Measurements from ENCODE around the gene SEMA3E.

DNA sequence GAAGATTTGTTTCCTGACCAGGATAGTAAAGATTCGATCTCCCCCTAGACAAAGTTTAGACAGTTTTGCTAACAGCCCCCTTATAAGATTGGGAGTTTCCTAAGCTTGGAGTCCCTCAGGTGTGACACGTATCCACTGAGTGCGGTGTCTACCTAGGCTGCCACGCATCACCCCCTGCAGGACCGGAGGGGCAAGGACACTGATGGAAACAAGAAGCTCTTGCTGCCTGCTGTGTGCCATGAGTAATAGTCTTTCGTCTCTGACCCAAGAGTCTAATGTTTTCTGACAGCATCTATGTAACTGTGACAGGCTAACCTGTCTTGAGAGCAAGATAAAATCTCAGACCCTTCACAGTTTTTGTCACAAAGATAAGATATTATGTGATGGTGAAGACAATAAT lies 173.5 kb downstream of the SEMA3E start:
- TF ChIP-seq SIX5 (IDR thresholded peaks at IDR 0.05; ENCODE audit: low read depth, low read length, severe bottlenecking), result no peak
- no peak for TF ChIP-seq EZH2 (IDR thresholded peaks at IDR 0.05; ENCODE audit: borderline replicate concordance, control insufficient read depth, low read depth, low read length)
- TF ChIP-seq, protein P1, sequence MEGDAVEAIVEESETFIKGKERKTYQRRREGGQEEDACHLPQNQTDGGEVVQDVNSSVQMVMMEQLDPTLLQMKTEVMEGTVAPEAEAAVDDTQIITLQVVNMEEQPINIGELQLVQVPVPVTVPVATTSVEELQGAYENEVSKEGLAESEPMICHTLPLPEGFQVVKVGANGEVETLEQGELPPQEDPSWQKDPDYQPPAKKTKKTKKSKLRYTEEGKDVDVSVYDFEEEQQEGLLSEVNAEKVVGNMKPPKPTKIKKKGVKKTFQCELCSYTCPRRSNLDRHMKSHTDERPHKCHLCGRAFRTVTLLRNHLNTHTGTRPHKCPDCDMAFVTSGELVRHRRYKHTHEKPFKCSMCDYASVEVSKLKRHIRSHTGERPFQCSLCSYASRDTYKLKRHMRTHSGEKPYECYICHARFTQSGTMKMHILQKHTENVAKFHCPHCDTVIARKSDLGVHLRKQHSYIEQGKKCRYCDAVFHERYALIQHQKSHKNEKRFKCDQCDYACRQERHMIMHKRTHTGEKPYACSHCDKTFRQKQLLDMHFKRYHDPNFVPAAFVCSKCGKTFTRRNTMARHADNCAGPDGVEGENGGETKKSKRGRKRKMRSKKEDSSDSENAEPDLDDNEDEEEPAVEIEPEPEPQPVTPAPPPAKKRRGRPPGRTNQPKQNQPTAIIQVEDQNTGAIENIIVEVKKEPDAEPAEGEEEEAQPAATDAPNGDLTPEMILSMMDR (IDR thresholded peaks at IDR 0.05 in 2 of 3, conservative IDR thresholded peaks at IDR 0.05 in 1 of 3; ENCODE audit: control insufficient read depth in 2 of 3, extremely low read depth in 1 of 3, insufficient read depth in 1 of 3, low read depth in 3 of 3, low read length in 3 of 3), result no peak
- no peak for TF ChIP-seq EGR1 (IDR thresholded peaks at IDR 0.05; ENCODE audit: borderline replicate concordance in 1 of 2, low read depth in 2 of 2, low read length in 2 of 2)
- TF ChIP-seq, protein P2, sequence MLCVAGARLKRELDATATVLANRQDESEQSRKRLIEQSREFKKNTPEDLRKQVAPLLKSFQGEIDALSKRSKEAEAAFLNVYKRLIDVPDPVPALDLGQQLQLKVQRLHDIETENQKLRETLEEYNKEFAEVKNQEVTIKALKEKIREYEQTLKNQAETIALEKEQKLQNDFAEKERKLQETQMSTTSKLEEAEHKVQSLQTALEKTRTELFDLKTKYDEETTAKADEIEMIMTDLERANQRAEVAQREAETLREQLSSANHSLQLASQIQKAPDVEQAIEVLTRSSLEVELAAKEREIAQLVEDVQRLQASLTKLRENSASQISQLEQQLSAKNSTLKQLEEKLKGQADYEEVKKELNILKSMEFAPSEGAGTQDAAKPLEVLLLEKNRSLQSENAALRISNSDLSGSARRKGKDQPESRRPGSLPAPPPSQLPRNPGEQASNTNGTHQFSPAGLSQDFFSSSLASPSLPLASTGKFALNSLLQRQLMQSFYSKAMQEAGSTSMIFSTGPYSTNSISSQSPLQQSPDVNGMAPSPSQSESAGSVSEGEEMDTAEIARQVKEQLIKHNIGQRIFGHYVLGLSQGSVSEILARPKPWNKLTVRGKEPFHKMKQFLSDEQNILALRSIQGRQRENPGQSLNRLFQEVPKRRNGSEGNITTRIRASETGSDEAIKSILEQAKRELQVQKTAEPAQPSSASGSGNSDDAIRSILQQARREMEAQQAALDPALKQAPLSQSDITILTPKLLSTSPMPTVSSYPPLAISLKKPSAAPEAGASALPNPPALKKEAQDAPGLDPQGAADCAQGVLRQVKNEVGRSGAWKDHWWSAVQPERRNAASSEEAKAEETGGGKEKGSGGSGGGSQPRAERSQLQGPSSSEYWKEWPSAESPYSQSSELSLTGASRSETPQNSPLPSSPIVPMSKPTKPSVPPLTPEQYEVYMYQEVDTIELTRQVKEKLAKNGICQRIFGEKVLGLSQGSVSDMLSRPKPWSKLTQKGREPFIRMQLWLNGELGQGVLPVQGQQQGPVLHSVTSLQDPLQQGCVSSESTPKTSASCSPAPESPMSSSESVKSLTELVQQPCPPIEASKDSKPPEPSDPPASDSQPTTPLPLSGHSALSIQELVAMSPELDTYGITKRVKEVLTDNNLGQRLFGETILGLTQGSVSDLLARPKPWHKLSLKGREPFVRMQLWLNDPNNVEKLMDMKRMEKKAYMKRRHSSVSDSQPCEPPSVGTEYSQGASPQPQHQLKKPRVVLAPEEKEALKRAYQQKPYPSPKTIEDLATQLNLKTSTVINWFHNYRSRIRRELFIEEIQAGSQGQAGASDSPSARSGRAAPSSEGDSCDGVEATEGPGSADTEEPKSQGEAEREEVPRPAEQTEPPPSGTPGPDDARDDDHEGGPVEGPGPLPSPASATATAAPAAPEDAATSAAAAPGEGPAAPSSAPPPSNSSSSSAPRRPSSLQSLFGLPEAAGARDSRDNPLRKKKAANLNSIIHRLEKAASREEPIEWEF (IDR thresholded peaks at IDR 0.05; ENCODE audit: insufficient replicate concordance, low read depth, low read length), result no peak
- no peak for TF ChIP-seq RAD21 (IDR thresholded peaks at IDR 0.05; ENCODE audit: insufficient read depth, low read depth, low read length)
- TF ChIP-seq TAF1 (IDR thresholded peaks at IDR 0.05; ENCODE audit: borderline replicate concordance, low read depth, low read length), result no peak
- no peak for TF ChIP-seq ESRRA (IDR thresholded peaks at IDR 0.05; ENCODE audit: low read length)

Measured in GM12878 (cell line).